ENCODE data around the gene EPO. TPM values are rescaled to one million over a fixed set of nuclear protein-coding genes. Genes with fewer than 3 reads are reported as not detected.

Gene EPO
- total RNA-seq, 3 donors from 2014 or later = not detected

GRCh38 chr7:100686201-100686821 is 34.0 kb upstream of the EPO start:
- ATAC-seq (no peak), DNase-seq (no peak)
- Histone ChIP-seq H3K4me1 (ENCODE audit: low read depth) (peaks cover under 1% of the 10 kb centered on the region), H3K4me3 (no peak overlapping the region), H3K9me3 (no peaks in the 10 kb centered on the region), H3K36me3 (ENCODE audit: low read depth) (peaks cover 21% of the 10 kb centered on the region)
- TF ChIP-seq CTCF (IDR thresholded peaks at IDR 0.05) = no peak
- intact Hi-C loops (cut with DNase I, micrococcal nuclease) = loop anchor here in 1 of 2 donors (10.0 kb wide), 1 partner anchor 212 kb away; the partner anchor contains the start of gene TSC22D4

- TF ChIP-seq CTCF (IDR thresholded peaks at IDR 0.05) = no peak
- no peak for ATAC-seq
- Histone ChIP-seq H3K9me3 (no peaks in the 10 kb centered on the region), H3K36me3 (ENCODE audit: low read depth) (peaks cover 16% of the 10 kb centered on the region), H3K4me1 (ENCODE audit: low read depth) (peaks cover 6% of the 10 kb centered on the region), H3K4me3 (no peak overlapping the region)
- DNase-seq = no peak
- intact Hi-C loops (cut with DNase I, micrococcal nuclease) = loop anchor here in 1 of 2 donors (10.0 kb wide), 1 partner anchor 212 kb away; the partner anchor contains the start of gene TSC22D4
These were observed 33.5 kb upstream of the EPO start for GRCh38 chr7:100686822-100687211.

GRCh38 chr7:100687261-100687660 is 33.0 kb upstream of the EPO start:
- H3K9me3 ChIP-seq = no peaks in the 10 kb centered on the region
- intact Hi-C loops (cut with DNase I, micrococcal nuclease) = loop anchor here in 1 of 2 donors (10.0 kb wide), 1 partner anchor 212 kb away; the partner anchor contains the start of gene TSC22D4
- no peak overlapping the region for H3K4me3 ChIP-seq
- peaks cover 10% of the 10 kb centered on the region for H3K4me1 ChIP-seq (ENCODE audit: low read depth)
- DNase-seq (no peak), ATAC-seq (no peak)
- peaks cover 12% of the 10 kb centered on the region for H3K36me3 ChIP-seq (ENCODE audit: low read depth)
- TF ChIP-seq CTCF (IDR thresholded peaks at IDR 0.05) = no peak

GRCh38 chr7:100687751-100688300 is 32.4 kb upstream of the EPO start:
- intact Hi-C loops (cut with DNase I, micrococcal nuclease) = loop anchor here in 1 of 2 donors (10.0 kb wide), 1 partner anchor 213 kb away; the partner anchor contains the start of gene TSC22D4
- no peak for DNase-seq
- no peak for ATAC-seq
- Histone ChIP-seq H3K9me3 (no peaks in the 10 kb centered on the region), H3K4me3 (no peak overlapping the region), H3K4me1 (ENCODE audit: low read depth) (peaks cover 16% of the 10 kb centered on the region), H3K36me3 (ENCODE audit: low read depth) (peaks cover 12% of the 10 kb centered on the region)
- no peak for TF ChIP-seq CTCF (IDR thresholded peaks at IDR 0.05)

GRCh38 chr7:100688326-100688860 is 31.9 kb upstream of the EPO start:
- intact Hi-C loops (cut with DNase I, micrococcal nuclease) = loop anchor here in 1 of 2 donors (10.0 kb wide), 1 partner anchor 214 kb away; the partner anchor contains the start of gene TSC22D4
- Histone ChIP-seq H3K9me3 (no peaks in the 10 kb centered on the region), H3K36me3 (ENCODE audit: low read depth) (peaks cover 12% of the 10 kb centered on the region), H3K4me1 (ENCODE audit: low read depth) (peaks cover 18% of the 10 kb centered on the region), H3K4me3 (no peak overlapping the region)
- DNase-seq (no peak), ATAC-seq (no peak)
- TF ChIP-seq CTCF (IDR thresholded peaks at IDR 0.05) = no peak

All from mucosa of descending colon (tissue), 3 donors.